HG02970 (cell line): ENCODE data around the gene AP3D1.
A peak's percentile ranks its signal among the peaks of the same experiment; 100 is the strongest.

ENCODE experiments used
- ATAC-seq: cut with Tn5 transposase; IDR thresholded peaks from one replicate; pipeline ENCODE4 v1.9.1; 2021; ENCODE audit warnings: mild to moderate bottlenecking, moderate library complexity, moderate number of reproducible peaks; ENCODE audit not compliant: unreplicated experiment, low FRiP score

AP3D1 gene

DNA sequence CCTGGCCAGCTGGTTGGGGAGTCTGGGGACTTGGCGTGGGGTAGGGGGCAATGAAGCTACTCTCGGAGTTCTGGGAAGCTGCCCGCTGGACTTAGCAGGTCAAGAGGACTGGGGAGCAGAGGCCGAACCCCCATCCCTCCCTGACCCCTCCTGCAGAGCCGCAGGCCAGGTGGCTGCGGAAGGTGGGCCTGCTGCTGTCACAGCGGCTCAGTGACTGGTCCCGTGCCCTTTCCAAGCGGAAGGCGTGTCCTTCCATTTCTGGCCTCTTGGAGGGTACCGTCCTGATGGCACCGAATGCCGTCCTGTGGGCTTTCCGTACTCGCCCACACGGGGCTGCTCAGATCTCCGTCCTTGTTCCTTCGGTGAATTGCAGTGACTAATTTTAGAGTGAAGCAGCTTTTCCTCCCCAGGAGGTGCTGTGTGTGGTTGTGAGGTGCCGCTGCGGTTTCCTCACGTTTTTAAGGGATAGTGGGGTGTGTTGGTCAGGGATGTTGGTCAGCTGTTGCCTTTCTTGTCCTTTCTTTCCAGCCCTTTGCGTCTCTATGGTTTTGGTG lies 33.1 kb upstream of the AP3D1 start:
- no peak for ATAC-seq

DNA sequence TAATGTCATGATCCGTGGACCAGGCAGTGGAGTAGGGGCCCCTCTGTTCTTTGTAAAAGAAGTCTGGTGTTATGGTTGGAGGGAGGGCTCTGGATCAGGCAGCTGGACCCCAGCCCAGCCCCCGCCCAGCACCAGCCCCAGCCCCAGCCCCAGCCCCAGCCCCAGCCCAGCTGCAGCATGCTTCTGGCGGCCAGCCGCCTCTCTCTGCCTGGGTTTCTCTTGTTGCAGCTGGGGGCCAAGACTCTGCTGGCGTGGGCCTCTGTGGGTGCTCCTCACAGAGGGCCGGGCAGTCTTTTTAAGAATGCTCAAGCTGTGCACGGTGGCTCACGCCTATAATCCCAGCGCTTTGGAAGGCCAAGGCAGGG lies 30.2 kb upstream of the AP3D1 start:
- no peak for ATAC-seq

DNA sequence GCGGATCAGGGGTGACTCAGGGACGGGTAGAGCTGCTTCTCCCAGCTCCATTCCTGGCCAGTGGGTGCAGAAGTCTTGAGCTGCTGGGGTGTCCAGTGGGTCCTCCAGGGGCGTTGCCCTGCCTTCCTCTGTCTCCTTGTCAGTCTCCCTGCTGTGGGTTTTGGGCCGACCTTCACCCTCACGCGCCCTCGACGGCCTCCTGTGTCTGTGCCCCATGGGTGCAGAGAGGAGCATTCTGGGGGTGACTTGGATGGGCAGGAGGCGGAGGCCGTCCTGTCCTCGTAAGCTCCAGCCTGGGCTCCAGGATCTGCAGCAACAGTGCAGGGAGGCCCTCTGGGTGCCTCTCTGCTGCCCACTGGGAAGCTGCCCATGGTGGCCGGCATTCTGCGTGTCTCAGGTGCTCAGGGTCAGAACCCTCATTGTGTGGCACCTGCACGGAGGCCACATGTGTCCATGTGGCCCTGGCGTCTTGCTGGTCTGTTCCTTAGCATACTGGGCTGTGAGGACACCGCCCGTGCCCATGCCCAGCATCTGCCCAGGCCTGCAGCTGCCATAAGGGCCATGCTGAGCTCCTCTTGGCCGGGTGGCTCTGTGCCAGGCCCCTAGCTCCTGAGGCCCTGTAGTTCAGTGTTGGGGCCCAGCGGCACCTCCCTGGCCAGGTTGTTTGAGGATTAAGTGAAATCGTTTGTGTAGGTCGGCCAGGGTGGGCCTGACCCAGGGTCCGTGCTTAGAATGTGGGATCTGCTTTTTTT lies 29.7 kb upstream of the AP3D1 start:
- ATAC-seq = no peak

DNA sequence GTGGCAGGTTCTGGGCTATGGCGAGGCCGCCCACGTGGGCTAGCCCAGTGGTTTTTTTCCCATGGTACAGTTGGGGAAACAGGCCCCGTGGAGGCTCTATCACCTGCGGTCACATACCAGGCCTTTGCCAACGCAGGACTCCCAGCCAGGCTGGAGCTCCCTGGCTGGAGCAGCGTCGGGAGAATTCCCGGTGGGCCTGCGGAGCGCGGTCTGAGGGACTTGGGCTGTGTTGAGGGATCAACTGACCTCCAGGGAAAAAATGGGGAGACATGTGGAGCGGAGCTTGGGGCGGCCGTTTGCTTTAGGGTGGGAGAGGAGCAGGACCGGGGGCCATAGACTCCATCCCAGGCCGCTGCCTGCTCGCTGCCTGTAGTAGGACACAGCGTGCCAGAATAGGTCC lies 28.7 kb upstream of the AP3D1 start:
- no peak for ATAC-seq

DNA sequence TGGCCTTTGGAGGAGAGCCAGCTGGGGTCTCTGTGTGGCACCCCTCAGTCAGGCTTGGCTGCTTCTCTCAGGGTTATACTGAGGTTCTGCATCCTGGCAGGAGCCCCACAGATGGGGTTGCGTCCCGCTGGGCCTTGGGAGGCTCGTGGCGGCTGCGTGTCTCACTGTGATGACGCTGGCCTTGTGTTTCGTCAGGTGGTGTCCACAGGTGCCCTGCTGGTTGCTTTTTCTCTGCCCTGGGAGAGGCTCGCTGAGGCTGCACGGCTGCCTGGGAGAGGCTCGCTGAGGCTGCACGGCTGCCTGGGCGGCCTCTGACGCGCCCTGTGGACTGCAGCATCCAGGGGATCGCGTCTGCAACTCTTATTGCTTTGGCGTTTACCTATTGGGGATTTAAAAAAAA lies 27.7 kb upstream of the AP3D1 start:
- ATAC-seq = no peak

DNA sequence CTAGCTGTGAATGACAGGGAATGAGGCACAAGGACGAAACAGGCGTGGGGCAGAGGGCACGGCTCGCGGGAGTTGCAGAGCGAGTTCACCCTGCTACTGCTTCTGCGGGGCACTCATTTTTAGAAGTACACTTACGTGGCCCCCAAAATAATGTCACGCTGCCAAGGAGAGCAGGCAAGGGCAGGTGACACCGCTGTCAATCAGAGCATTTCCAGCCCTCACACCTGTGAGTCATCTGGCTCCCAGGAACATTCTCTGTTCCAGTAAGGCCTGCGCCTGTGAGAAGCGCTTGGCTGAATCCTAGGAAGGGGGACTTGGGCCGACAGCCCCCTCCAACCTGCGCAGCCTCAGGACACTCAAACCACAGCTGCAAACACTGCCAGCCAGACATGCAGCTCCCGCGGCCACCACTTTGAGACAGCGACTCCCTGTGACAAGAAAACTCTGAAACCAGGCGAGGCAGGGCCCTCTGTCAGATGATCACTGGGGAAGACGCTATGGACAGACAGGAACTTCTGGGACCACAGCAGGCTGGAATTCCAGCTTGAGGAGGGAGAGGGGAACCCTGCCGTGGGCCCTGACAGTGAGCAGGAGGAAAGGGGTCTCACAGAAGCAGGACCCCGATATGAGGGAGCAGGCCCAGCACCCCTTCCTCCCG lies 25.1 kb upstream of the AP3D1 start:
- no peak for ATAC-seq

DNA sequence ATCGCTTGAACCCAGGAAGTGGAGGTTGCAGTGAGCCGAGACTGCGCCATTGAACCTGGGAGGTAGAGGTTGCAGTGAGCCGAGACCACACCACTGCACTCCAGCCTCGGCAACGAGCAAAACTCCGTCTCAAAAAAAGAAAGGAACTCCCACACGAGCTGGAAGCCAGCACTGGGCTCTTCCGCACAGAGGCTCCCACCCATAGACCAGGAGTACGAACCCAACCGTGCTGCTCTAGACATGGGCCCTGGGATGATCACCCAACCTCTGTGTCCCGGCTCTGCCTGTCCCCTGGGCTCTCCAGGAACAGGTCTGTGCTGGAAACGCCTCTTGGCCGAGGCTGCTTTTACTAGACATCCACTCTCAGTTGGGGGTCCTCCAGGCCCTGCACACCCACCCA lies 24.4 kb upstream of the AP3D1 start:
- no peak for ATAC-seq

DNA sequence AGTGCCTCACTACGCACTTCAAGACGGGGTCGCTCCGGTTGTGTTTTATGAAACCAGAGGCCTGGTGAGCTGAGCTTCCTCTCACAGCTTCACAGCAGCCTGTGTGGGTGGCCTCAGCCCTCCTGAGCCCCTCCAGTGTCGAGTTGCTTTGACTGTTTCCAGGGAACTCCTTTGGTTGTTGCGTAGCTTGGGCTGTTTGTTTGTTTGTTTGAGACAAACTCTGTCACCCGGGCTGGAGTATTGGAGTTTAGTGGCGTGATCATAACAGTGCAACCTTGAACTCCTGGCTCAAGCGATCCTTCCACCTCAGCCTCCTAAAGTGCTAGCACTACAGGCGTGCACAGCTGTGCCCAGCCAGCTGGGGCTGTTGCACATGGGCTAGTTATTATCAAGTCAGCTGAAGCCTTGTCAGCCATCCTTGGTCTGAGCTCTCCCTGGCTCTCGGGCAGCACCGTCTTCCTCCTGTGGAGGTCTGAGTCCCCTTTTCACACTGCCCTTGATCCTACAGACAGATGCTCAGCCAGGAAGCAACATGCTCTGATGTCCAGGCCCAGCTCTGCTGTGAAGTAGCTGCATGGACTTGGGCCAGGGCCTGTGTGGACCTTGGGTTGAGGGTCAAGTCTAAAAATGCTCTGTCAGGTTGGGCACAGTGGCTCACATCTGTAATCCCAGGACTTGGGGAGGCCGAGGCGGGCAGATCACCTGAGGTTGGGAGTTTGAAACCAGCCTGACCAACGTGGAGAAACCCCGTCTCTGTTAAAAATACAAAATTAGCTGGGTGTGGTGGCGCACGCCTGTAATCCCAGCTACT lies 22.6 kb upstream of the AP3D1 start:
- no peak for ATAC-seq

DNA sequence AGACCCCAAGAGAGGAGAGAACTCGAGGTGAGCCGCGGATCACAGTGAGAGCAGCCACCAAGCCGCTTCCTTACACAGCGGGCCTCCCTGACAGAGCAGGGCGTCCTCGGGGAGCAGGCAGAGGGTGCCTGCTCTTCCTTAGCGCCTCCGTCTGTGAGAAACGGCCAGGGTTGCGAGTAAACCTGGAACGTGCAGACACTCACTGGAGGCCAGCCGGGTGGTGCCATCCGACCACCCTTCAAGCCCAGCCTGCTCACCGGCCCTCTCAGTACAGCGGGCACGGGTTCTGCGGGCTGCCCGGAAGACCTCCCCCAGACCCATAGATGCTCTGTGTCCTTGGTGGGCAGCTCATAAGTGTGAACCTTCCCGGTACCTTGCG lies 22.0 kb upstream of the AP3D1 start:
- ATAC-seq = no peak

DNA sequence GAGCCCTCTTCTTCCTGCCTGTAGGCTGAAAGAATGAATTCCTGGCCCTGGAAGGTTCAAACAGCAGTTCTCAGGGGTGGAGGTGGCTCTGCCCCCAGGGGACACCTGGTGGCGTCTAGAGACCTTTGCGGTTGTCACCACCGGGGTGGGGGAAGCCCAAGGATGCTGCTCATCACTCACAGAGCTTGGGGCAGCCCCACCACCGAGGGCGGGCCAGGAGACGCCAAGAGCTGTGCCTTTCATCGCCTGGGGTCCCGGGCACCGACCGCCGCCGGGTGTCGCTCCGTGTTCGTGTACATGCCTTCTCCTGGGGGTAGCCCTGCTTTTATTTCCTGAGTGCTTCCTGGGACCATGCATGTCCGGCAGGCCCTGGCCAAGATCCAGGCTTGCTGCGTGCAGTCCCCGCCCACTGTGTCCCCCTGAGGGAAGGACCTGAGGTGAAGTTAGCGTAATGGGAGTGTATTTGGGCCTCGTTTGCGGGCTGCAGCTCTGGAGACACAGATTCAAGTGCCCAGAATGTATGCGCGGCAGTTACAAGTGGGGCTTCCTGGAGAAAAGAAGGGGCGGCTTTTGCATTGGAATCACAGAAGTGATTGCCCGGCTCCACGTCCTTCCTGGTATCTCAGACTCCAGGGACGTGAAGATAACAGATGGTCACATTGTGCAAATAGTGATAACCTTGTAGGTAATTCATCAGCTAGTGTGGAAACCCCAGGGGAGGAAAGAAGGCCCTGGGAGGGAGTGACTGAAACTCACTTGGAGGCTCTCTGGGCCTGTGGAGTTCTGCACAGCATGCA lies 20.2 kb upstream of the AP3D1 start:
- peak; percentile 44 for ATAC-seq

DNA sequence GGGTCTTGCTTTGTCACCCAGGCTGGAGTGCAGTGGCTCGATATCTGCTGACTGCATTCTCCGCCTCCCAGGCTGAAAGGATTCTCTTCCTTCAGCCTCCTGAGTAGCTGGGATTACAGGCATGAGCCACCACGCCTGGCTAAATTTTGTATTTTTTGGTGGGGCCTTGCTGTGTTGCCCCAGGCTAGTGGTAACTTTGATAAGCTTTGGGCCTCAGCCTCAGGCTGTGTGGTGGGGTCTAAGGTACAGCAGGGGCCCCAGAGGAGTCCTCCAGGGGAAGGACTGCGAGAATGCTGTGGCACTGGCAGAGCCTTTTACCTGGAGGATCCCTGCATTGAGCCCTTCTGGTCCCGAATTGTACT lies 19.6 kb upstream of the AP3D1 start:
- ATAC-seq = no peak

DNA sequence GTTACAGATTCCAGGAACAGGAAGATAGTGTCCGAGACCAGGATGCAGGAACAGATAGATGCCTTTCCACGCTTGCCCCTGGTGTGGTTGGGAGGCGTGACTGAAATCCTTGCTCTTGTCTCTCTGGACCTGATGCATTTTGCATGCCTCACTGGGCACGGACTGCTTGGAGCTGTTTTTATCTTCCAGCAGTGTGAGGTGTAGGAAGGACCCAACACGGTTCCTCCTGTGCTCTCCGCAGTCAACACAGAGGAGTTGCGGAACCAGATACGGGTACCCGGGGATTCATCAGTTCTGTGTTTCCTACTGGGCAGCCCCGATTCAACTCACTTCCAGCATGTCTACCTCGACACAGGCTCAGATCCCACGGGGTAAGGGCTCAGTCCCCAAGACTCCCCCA lies 18.9 kb upstream of the AP3D1 start:
- no peak for ATAC-seq

DNA sequence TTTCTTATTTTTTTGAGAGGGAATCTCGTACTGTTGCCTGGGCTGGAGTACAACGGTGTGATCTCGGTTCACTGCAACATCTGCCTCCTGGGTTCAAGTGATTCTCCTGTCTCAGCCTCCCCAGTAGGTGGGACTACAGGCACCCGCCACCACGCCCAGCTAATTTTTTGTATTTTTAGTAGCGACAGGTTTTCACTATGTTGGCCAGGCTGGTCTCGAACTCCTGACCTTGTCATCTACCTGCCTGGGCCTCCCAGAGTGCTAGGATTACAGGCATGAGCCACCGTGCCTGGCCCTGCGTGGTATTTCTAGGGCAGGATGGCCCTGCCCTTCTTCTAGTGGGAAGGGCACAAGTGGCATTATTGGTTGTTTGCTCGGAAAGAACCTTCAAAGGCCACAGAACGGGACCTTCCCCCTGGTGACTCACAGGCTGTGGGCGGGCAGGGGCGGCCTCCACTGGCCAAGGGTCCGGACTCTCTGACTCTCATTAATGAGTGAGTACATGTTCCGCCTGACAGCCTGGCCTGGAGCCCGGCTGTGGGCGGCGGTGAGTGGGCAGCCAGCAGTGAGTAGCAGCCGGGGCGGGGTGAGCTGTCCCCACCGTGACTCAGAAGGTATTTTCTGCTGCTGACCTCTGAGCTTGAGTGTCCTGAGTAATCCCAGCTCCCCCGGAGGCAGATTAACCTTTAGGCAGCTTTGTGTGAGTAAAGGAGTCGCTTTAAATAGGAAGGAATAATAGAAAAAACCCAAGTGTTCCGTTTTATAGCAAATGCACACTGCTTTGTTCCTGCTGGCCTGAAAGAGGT lies 17.5 kb upstream of the AP3D1 start:
- ATAC-seq = peak; percentile 38

DNA sequence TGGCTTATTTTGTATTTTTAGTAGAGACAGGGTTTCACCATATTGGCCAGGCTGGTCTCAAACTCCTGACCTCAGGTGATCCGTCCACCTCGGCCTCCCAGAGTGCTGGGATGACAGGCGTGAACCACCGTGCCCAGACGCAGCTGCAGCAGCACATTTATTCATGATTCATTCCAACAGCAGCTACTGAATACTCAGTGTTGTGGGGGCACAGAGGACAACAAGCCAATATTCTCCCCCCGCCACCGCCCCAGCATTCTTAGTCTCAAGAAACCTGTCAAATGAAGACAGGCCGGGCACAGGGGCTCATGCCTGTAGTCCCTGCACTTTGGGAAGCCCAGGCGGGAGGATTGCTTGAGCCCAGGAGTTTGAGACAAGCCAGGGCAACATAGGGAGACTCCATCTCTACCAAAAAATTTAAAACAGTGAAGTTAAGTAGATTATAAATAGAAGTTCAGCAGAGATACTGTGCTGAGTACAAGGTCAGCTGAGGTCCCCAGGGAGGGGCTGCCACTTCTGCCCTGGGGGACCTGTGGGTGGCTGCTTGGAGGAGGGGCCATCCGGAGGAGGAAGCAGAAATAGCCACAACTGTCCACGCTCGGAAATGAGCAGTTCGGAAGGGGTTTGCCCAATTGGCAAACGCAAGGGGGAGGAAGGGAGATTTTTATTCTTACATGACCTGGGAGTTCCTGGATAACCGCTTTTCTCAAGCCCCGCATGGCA lies 16.7 kb upstream of the AP3D1 start:
- no peak for ATAC-seq

DNA sequence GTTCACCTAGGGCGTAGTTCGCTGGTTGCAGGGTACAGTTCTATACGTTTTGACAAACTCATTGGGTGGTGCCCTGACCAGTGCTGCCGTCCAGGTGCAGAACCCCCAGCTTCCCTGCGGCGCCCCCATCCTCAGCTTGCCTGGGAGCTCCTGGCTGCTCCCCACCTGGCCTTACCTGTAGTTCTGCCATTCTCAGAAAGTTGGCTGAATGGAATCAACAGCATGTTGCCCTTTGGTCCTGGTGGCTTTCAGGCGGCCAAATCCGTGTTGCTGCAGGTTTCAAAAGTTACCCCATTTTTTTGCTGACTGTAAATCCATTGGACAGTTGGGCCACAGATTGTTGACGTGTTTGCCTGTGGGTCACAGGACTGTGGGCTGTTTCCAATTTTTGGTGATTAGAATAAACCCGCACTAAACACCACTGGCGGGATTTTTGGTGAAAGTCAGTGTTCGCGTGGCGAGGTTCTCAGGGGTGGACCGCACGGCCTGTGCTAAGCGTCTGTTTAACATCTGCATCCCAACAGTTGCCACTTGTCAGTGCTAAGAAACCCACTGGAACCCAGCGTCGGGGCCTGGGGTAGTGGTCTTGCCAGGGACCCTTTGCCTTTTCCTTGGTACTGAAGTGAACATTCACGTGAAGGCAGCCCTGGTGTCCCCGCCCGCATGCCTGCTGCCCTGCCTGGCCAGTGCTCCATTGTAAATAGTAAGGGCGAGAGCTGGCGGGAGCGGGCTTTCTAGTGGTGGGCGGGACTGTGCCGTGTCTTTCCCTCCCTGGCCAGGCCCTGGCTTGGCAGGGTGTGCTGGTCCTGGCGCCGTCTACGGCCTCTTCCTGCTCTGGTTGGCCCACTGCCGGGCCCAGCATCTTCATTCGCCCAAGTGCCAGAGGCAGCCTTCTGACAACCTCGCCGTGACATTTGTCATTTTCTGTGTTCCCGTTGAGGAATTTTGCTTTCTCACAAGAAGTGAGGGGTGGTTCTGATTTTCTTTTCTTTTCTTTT lies 15.7 kb upstream of the AP3D1 start:
- no peak for ATAC-seq

DNA sequence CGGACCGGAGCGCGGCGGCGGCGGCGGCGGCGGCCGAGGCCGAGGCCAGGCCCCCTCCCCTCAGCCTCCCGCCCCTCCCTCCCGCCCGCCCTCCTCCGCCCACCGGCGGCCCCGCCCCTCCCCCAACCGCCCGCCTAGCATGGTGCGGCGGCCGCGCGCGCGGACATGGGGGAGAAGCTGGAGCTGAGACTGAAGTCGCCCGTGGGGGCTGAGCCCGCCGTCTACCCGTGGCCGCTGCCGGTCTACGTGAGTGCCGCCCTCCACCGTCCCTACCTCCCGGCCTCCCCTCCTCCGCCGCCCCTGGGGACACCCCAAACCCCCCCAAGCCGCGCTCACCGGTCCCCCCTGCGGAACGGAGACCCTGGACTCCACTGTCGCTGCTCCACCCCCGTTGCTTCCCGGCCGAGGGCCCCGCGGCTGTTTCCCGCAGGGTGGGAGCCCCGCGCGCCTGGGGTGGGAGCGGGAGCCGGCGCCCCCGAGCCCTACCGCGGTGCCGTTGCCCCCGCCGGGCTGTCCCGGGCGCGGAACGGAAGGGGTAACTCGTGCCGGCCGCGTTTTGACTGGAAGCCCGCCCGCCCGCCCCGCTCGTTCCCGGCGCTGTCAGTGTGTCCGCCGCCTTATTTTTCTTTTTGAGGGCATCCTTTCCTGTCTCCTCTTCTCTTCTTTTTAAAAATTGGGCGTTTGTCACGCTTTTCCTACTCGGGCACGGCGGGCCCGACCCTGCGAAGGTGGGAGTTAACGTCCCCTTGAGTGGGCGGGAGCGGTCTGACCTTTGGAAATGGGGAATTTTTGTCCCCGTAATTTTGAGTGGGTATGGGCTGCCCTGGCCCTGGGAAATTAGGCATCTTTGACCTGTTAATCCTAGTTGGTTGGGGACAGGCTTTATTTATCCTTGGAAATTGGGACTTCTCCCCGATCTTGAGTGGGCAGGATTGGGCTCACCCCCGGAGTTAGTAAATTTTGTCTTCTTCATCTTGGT lies 12.9 kb upstream of the AP3D1 start:
- peak; percentile 0 for ATAC-seq

DNA sequence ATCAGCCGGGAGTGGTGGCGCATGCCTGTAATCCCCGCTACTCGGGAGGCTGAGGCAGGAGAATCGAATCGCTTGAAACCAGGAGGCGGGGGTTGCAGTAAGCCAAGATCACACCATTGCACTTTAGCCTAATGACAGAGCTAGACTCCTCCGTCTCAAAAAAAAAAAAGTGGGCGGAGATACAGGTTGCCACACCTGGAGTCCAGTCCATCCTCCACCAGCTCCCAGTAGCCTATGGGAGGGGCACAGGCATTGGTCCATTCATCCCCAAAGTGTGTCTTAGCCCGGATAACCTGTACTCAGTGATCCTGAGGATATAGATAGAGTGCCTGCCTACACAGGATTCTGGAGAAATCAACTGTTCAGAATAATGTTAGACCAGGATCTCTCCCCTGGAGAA lies 9.0 kb upstream of the AP3D1 start:
- no peak for ATAC-seq
